HG03575 (cell line): Measurements from ENCODE around the gene FAM20A.

Experiments
- ATAC-seq: cut with Tn5 transposase; IDR thresholded peaks from one replicate; pipeline ENCODE4 v1.9.1; 2021; ENCODE audit not compliant: unreplicated experiment, insufficient number of reproducible peaks, low FRiP score; ENCODE audit errors: extremely low read depth

Gene FAM20A

DNA sequence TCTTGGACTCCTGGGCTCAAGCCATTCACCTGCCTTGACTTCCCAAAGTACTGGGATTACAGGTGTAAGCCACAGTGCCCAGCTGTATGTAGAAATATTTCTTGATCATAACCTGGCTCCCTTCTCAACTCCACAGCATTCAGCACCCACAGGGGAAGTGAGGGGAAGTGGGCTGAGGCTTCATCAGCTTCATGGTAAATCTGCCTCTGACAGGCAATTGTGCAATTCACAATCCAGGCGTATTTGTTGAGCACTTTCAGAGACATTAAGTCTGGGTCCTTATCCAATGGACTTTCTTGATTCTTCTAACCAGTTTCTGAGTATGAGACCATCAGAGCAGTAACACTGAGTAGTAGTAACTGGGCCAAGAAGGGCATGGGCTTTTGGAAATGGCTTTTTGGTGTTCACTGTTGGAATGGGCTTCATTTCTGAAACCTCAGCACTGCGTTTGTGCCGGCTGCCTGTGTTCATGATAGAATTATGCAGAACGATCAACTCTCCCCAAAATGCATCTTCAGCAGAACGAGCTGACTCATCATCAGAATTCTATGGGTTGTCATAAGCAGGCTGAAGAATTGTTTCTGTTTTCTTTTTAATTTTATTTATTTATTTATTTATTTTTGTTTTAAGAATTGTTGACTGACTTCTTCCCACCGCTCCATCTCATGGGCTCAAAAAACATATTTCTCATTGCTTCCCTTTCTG is 28.9 kb downstream of the FAM20A start:
- no peak for ATAC-seq

DNA sequence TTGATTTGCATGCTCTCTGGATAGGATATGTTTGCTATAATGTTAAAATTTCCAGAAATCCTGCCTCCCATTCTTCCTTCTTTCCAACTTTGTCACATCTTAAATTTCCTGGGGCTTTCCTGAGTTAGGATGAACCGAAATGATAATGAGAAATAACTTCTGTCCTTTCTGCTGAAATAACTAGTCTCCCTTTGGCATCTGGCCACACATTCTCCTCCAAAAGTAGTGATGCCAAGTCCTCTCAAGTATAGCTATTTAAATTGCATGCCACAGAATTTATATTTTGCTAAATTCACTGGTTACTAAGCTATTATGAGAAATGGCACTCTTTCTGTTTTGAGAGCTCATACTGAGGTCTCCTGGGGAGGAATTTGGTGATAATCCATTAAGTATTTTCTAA is 30.6 kb downstream of the FAM20A start:
- no peak for ATAC-seq

DNA sequence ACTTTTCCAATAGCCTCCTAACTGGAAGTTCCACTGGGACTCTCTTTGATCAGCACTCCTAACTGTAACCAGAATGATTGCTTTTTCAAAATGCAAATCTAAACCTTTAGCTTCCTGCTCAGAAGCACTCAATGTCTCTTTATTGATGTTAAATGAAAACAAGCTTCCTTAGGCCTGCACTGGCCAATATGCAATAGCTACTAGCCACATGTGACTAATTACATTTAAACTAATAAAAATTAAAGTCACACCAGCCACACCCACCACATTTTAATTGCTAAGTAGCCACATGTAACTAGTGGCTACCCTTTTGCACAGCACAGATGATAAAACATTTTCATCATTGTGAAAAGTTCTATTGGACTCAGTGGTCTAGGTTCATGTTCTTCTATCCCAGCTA is 31.8 kb downstream of the FAM20A start:
- ATAC-seq = no peak

DNA sequence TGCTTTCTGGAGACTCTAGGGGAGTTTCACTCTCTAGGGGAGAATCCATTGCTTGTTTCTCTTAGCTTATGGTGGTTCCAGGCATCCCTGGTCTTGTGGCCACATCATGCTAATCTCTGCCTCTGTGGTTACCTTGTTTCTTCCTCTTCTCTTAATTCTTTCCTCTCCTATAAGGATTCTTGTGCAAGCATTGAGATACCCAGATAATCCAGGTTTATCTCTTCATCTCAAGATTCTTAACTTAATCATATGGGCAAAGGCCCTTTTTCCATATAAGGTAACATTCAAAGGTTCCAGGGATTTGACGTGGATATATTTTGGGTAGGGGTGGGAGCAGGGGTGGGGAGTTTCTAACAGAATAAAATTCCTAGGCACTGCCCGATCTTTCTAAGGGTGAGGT is 32.6 kb downstream of the FAM20A start:
- ATAC-seq = no peak

DNA sequence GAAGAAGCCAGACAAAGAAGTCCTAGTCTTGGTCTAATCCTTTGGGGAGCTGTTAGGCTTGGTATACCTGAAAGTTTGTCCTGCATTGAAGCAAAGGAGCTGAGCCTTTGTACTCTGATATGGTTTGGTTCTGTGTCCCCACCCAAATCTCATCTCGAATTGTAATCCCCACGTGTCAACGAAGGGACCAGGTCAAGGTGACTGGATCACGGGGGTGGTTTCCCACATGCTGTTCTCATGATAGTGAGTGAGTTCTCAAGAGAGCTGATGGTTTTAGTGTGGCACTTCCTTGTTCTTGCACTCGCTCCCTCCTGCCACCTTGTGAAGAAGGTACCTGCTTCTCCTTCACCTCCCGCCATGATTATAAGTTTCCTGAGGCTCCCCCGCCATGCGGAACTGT is 33.6 kb downstream of the FAM20A start:
- no peak for ATAC-seq

- no peak for ATAC-seq
Measured at GRCh38 chr17:68567035-68567434, 34.1 kb downstream of the FAM20A start.

DNA sequence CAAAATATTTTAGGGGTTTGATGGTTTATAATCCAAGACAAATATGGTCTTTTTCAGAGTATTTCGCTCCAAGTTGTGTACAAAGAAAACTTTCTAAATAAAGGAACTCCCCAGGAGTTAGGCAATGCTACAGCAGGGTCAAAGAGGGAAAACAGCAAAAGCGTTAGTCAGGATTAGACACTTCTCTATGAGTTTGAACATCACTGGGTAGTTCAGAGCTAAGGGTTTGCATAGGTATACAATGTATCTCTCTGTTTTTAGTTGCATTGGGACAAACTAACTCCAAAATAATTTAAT is 34.8 kb downstream of the FAM20A start:
- no peak for ATAC-seq

DNA sequence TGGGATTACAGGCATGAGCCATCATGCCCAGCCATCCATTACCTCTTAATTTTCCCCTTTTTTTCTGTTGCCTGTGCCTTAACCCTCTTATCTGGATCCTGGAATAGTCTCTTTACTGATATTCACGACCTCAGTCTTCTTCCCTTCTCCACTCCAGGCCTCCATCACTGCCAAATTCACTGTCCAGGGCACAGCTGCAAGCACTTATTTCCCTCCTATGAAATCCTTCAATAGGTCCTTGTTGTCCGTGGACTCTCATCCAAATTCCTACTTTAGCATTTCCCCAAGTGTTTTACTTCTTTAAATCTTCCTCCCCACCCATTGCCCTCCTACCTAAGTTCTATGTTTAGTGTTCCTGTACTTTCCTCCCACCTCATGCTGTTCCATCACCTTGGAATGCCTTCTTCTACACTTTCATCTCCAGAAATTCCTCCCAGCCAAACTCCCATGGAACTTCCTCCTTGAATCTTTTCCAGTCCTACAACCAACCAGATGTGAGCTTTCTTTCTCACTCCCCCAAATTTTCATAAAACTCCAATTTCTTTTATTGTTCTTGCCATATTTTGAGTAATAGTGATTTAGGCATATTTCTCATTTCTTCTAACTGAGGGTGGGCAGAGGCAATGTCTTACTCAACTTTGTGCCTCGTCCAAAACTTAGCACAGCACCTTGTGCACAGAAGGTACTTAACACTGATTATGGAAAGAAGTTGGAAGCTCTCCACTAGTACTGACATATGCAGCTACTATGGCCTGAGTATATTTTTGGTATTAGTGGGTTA is 35.3 kb downstream of the FAM20A start:
- ATAC-seq = no peak

- no peak for ATAC-seq
Measured at GRCh38 chr17:68564415-68565111, 36.6 kb downstream of the FAM20A start.

DNA sequence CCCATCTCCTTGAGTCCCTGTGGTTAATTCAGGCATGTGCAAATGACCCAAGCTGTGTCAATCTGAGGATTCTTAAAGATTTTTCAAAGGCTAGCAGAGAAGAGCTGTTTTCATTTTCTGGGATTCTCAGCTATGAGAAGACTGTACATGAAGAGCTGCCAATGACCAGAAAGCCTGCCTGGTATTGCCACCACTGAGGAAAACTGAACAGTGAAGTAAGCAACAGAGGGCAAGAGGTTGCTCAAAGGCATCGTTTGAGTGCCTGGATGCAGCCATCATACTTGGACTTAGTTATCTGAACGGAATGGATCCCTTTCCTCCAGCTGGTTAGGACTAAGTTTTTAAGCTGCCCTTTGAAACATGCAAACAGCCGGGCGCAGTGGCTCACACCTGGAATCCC is 38.4 kb downstream of the FAM20A start:
- no peak for ATAC-seq

GRCh38 chr17:68560966-68561720 is 40.0 kb downstream of the FAM20A start:
- no peak for ATAC-seq

- no peak for ATAC-seq
Measured at GRCh38 chr17:68559316-68559715, 41.9 kb downstream of the FAM20A start.

DNA sequence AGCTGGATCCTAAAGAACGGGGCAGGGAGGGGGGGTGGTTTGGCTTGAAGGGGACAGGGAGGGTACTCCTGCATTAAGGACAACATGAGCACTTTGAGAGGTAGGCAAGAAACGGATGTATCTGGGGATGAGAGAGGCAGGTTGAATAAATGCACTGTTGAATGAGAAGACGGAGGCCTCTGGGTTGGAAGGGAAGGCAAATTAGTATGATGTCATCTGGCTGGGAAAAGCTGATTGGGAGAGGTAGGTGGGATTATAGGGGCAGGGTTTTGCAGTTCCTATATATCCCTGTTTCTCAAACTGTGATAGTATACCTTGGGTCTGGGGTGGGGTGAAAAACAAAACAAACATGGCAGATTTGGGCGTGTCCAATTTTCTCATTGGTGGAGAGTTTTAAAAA is 44.6 kb downstream of the FAM20A start:
- ATAC-seq = no peak

GRCh38 chr17:68544111-68544915 is 56.9 kb downstream of the FAM20A start:
- ATAC-seq = no peak

DNA sequence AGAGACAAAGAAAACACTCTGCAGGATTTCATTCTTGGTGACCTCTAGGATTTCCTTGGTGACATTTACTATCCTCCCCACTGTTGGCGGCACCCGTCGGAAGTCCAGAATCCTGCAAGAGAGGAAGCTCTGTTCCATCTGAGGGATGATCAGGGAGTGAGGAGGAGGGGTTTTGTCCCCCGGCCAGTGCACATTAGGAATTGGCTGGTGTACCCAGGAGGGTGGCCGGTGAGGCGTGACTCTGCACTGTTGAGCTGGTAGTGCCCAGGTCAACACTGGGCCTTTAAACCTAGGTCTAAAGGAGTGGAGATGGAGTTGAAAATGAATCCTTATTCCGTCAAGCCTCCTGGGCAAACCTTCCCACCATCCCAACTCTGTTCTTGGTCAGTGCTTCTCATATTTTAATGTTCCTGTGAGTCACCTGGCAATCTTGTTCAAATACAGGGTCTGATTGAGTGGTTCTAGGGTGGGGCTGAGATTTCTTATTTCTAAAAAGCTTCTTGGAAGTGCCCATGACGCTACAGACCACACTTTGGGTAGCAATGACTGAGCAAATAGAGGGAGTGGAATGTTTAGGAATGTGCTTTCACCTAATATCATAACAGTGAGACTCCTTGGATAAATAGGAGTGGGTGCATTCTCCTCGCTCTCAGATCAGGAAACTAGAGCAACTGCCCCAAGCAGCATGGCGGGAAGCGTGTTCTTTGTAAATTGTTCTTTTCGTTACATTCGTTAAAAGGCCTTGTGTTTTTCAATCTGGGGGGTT is 58.3 kb downstream of the FAM20A start:
- no peak for ATAC-seq

GRCh38 chr17:68541816-68542215 is 59.4 kb downstream of the FAM20A start:
- ATAC-seq = no peak

DNA sequence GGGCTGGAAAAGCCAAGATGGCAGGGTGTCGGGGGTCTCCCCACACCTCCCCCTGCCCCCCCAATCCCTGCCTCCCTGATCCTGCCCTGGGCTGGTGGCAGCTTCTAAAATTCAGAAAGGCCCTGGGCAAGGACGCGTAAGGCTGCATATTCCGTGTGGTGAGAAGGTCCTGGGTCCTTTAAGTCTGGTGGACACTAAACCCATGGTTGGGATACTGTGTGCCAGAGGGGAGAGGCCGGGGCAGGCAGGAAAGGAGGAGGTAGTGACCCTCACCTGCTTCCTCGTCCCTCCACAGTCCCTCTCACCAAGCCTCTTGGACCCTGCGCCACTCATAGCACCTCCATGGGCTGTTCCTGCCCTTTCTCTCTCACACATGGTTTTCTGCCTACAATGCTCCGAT is 60.2 kb downstream of the FAM20A start:
- no peak for ATAC-seq
